GM21360 (cell line): ENCODE measurements around the gene KIAA1958.
"Not testable (repeated sequence)": the region's sequence is repeated elsewhere in the genome, so short reads cannot be mapped to it uniquely, and the experiment has no call there.

Experiments used
- ATAC-seq: cut with Tn5 transposase; IDR thresholded peaks from one replicate; pipeline ENCODE4 v1.9.1; 2021; ENCODE audit warnings: mild to moderate bottlenecking, moderate library complexity; ENCODE audit not compliant: unreplicated experiment

The KIAA1958 gene

GRCh38 chr9:112582371-112583262 lies 96.0 kb downstream of the KIAA1958 start:
- ATAC-seq = no peak

GRCh38 chr9:112586599-112587155 lies 100.0 kb downstream of the KIAA1958 start:
- ATAC-seq = no peak

- ATAC-seq = not testable (repeated sequence)
These were observed 105.2 kb downstream of the KIAA1958 start for GRCh38 chr9:112591875-112592274.

DNA sequence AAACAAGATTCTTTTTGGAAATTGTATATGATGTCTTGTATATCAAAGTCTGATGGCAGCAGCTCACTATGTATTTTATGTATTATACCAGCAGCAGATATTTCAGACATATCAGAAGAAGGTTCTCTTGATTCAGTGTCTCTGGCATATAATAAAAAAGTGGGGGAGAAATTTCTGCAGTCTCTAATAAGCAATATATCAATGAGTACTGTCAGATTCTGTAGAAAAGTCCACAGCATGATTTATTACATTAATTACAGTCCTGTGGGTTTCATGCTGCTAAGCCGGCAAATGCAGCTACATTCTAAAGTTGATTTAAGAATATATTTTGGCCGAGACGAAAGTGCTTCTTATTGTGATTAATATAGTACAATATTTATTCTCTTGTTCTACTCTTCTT lies 113.1 kb downstream of the KIAA1958 start:
- ATAC-seq = no peak

DNA sequence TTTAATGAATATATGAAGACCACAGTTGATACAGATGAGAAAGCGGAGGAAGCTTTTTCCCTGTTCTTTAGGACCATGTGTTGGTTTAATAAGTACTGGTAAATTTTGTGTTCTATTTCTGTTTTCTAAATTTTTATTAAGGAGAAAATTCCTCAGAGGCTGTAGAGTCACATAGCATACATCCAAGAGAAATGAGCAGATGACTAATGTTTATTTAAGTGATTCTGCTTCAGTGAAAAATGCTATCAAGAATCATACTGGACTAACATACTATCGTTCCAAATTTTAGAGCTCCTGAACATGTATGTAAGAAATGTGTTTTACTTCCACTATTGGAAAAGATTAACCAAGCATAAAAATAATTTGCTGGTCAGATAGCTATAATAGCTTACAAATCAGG lies 115.0 kb downstream of the KIAA1958 start:
- ATAC-seq = no peak

DNA sequence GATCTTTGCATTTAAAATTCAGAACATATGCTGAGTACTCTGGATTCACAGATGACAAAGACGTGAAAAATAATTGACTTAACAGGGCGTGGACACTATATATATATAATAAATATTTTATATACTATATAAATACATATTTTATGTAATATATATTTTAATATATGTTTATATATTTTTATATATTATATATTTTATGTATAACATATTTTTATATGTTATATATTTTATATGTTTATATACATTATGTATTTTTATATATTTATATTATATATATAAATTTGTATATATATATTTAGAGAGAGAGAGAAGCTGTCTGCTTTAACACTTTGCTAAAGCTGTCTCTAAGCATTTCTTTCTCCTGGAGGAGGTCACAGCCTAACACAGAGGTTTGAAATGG lies 118.2 kb downstream of the KIAA1958 start:
- ATAC-seq = no peak

DNA sequence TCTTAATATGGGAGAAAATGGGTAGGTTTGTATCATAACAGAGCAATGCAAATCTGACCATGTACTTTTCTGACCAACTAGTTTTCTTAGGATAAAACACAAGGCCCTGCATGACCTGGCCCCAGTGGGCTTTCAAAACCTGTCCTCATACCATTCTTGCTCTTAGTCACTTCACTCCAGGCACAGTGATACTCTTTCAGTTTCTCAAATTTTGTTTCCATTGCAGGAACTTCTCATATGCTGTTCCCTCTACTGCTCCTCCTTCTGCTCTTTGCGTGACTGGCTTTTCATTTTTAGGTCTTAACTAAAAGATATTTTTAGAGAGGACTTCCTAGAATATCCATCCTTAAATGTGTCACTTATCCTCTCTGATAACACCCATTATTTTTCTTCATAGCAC lies 118.9 kb downstream of the KIAA1958 start:
- peak; percentile 93 for ATAC-seq

DNA sequence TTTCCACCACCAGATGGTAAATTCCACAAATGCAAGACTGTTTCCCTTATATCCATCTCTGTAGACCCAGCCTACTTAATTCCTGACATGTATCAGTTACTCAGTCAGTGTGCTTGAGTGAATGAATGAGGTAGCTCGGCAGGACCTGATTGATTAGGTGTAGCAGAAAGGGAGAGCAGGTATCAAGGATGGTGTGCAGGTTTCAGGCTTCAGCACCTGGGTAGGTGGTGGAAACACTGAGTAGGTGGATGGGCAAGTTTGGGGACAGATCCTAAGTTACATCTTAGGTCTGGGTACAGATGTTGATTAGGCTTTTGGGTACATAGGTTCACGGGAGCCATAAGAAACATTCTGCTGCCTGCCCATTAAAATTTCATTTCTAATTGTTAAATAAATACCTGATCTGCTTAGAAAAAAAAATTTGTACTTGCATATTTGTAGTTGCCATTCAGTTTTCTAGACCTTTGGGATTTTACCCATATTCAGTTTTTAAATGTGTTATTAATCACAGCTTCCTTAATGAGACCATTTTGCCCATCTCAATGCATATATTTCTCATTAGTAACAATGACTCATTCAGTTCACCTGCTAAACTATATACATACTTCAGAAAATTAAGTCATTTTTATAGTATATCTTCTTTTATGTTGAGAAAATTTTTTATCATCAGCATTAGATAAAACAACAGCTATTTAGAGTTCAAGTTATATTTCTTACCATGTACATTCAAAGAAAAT lies 119.5 kb downstream of the KIAA1958 start:
- peak; percentile 20 for ATAC-seq

GRCh38 chr9:112608851-112609250 lies 122.2 kb downstream of the KIAA1958 start:
- ATAC-seq = no peak

DNA sequence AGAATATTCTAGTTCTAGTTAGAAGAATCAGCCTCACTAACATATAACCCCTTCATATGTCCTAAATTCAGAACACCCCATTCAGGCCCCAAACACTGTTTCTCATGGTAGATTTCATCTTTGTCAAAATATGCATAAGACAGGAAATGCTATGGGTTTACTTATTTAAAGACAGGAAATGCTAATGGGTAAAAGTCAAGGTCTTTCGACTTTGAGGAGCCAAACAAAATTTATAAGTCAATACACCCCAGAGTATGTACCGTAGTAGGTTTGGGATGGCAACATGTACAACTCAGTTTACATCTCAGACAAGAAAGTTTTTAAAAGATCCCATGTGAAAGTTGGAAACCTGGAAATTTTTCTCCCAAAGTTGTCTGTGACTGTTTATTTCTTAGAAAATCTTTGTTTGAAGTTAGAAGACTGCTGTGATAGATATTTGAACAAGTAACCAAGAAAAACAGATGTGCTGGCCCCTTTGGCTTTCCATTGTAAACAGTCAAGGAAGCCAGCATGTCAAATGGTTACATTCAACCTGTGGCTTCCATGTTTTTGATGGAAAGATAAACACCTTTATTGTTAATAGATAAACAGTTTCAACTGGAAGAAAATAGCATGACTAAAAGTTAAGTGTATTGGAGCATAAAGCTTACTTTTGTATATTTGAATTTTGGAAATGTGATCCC lies 129.1 kb downstream of the KIAA1958 start:
- no peak for ATAC-seq

- ATAC-seq = no peak
These were observed 130.7 kb downstream of the KIAA1958 start for GRCh38 chr9:112617371-112617770.

- ATAC-seq = no peak
These were observed 131.9 kb downstream of the KIAA1958 start for GRCh38 chr9:112618385-112619009.

DNA sequence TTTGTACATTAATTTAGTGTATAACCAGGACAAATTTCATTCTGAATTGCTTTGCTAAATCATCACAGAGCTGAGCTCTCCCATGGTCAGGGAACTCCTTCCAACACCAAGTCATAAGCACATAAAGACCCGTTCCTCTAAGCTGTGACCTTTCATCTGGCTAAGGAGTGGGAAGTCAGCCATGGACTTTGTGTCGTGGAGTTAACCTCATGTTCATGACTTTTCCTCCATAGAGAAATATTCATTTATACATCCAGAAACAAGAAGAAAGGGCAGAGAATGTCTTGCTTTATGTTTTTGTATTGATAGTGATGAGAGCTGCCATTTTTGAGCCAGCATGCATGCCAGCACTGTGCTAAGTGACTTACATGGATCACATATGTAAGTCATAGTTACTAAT lies 133.8 kb downstream of the KIAA1958 start:
- no peak for ATAC-seq

DNA sequence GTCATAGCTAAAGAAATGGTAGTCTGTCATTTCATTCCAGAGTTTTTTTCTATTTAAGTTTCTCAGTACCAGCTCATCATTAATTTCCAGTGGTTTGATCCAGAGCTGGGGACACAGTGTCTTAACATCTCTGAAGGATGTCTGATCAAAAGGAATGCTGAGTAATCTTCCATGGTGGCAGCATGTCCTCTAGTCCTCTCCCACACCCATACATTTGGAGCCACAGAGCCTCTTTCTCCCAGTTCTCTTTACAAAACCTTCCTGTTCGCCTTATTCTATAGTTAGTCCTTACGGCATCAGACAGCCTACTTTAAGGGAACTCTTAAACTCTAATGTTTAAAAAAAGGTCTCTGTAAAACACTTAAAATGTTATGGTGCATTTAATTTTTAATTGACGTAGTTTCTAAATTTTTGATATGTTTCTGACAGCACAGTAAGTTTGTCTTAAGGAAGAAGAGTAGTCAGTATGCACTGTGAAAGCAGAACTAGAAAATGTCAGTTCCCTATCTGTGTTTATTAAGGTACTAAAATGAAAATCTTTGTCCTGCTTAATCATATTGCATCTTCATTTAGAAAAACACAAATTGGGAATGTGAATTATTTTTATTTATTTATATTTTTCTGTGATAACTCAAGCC lies 134.5 kb downstream of the KIAA1958 start:
- no peak for ATAC-seq

DNA sequence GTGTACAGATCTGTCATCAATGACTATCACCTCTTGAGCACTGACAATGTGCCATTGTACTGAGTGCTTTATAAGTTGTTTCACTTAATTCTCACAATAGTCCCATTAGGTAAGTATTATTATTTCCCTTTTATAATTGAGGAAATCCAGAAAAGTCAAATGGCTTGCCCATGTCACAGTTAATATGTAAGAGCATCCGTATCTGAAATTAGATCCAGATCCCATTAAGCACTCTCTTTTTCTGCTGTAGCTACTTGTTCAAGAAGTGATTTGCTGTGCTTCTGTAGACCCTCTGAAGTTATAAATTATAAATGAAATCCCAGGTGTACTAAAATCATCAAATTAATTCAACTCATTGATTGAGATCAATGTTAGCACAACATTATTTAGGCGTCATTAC lies 136.6 kb downstream of the KIAA1958 start:
- no peak for ATAC-seq

GRCh38 chr9:112624711-112625707 lies 138.4 kb downstream of the KIAA1958 start:
- no peak for ATAC-seq

DNA sequence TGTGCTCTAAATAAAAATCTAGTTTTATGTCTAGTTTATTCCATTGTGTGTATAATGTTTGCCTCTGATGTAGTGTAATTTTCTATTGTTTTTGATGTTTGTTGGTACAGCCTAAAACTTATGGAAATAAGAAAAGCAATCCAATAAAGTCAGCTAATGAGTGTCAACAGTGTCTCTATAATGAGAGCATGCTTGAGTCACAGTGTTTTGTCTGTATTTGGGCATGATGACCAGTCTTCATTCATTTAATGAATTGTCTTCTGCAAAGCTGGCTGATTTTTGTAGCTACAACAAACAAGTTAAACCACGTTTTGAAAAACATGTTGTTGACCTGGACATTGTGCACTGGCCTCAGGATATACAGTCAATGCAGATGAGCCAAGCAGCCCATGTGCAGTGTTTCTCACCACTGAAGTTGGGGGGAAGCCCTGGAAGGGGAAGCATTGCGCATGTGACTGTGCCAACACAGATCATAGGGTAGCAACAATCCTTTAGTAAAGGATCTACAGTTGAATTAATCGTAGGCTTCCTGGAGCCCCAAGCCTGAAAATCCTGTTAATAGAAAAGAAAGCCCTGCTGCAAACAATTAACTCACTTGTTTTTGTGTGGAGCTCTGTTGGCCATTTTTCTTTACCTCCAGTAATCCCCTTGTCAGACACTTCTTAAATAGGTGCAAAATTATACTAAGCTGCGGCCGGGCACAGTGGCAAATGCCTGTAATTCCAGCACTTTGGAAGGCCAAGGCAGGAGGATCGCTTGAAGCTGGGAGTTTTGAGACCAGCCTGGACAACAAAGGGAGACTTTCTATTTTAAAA lies 143.3 kb downstream of the KIAA1958 start:
- ATAC-seq = no peak
